Fibroblast of skin of left quadriceps (primary cell): ENCODE results near the gene EHF.
"Not testable (repeated sequence)": the region's sequence is repeated elsewhere in the genome, so short reads cannot be mapped to it uniquely, and the experiment has no call there.

Source experiments
- DNase-seq, 2 experiments: peaks; one replicate each; pipeline ENCODE4 v3.0.0-alpha.2; 2013; ENCODE audit warnings: low read depth in 2 of 2

EHF gene

GRCh38 chr11:34620820-34621792 is at the start of gene EHF:
TSS of gene EHF (plus strand) at chr11:34621093. CDS start at chr11:34642631, 21,538 bp downstream.
- no peak for DNase-seq

DNA sequence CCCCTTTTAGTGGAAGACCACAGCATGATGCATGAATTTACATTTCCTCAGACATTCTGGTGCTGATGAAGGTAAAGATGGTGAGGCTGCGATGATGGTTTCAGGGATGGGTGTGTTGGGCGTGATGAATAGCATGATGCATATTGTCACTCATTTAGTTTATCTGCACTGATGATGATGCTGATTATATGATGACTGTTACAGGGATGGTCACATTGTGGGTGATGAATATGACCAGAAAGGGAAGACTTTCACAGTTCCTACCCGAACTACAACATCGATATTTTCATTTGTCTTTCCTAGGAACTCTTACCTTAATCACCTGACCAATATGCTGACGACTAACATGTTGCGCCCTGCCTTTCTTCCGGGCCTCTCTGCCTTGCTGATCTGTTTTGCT is 47.4 kb upstream of the EHF start:
- no peak for DNase-seq

DNA sequence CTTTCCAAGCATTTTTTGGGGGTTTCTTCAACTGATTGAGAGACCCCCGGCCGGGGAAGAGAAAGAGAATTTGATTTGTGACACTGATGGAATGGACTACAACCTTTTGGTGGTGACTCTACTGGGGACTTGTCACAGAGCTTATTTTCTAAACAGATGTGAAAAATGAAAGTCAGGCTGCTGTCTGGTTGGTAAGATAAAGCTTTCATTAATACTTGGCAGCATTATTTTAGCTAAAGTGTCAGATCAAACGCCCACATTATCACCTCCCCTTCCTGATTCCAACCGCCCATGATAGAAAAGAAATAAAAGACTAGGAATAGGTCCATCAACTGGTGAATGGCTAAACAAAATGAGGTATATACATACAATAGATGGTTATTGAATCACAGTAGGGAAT is 45.6 kb upstream of the EHF start:
- no peak for DNase-seq

GRCh38 chr11:34575671-34576070 is 45.2 kb upstream of the EHF start:
- no peak for DNase-seq

DNA sequence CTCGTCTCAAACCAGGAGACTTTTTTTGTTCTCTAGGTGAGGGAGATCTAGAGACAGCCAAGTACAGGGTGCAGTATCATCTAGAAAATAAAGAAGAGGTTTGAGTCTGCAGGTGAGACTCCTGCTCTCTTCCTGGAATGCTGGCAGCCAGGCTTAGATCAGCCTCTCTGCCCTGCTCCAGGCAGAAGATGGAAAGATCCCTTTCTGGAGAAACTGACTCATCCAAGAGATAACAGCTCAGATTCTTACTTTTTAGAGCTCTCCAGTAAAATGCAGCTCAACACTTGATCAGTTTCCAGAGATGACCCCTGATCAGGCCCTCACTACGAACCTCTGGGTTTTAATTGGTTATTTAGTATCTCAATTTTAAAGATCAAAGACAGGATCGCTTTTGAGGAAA is 44.6 kb upstream of the EHF start:
- no peak for DNase-seq

GRCh38 chr11:34583818-34584217 is 37.1 kb upstream of the EHF start:
- DNase-seq = no peak

DNA sequence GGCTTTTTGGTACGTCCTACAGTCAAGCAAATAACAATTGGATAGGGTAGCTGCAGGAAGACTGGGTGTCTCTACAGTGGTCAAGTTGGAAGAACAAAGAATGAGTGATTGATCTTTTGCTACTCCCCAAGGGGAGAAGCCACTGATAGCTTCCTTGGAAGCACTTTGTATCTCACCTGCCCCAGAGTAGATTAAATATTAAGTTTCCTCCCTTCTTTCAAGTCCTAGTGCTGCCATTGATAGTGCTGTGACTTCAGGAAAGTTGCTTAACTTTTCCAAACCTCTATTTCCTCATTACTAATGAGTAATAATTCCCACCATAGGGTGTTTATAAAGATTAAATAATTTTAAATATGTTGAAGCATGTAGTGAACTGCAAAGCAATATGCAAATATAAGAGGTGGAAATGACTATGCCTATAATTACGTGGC is 35.6 kb upstream of the EHF start:
- no peak for DNase-seq

GRCh38 chr11:34585735-34586487 is 35.0 kb upstream of the EHF start:
- DNase-seq = peak; percentile 60 to 64

- DNase-seq = no peak
Observed at GRCh38 chr11:34586488-34587281, 34.2 kb upstream of the EHF start.

- no peak for DNase-seq
Observed at GRCh38 chr11:34587282-34587677, 33.6 kb upstream of the EHF start.

DNA sequence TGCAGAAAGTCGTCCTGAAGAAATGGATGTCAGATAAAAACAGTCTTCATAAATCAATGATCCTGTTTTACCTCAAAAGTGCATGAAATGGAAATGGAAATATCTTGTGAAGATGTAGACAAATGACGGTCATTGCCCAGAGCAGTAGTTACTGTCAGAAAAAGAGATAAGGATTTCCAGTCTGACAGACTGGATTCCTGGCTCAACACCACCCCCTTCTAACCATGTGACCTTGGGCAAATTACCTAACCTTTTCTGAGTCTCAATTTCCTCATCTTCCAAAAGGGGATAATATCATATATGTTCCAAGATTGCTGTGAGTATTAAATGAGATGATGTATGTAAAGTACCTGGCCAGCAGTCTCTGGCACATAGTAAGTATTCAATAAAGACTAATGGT is 32.9 kb upstream of the EHF start:
- no peak for DNase-seq

GRCh38 chr11:34588701-34589100 is 32.2 kb upstream of the EHF start:
- DNase-seq = no peak

GRCh38 chr11:34589177-34589576 is 31.7 kb upstream of the EHF start:
- not testable (repeated sequence) for DNase-seq

DNA sequence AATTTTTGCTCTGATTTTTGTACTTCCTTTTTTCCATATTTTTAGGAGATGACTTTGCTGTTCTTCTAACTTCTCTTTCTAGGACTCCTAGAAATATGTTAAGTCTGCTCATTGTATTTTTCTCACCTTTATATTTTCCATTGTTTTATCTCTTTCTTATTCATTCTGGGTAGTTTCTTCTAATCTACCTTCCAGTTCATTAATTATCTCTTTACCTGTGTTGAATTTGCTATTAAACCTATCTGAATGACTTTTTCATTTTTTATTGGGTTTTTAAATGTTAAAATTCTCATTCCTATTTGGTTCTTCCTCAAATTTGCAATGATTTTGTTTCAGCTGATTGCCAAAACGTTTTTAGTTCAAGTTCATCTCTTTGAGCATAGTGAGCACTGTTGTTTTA is 27.8 kb upstream of the EHF start:
- DNase-seq = no peak

- no peak for DNase-seq
Observed at GRCh38 chr11:34594603-34595002, 26.3 kb upstream of the EHF start.

- DNase-seq = no peak
Observed at GRCh38 chr11:34595391-34595790, 25.5 kb upstream of the EHF start.

- no peak for DNase-seq
Observed at GRCh38 chr11:34595960-34596644, 24.8 kb upstream of the EHF start.

DNA sequence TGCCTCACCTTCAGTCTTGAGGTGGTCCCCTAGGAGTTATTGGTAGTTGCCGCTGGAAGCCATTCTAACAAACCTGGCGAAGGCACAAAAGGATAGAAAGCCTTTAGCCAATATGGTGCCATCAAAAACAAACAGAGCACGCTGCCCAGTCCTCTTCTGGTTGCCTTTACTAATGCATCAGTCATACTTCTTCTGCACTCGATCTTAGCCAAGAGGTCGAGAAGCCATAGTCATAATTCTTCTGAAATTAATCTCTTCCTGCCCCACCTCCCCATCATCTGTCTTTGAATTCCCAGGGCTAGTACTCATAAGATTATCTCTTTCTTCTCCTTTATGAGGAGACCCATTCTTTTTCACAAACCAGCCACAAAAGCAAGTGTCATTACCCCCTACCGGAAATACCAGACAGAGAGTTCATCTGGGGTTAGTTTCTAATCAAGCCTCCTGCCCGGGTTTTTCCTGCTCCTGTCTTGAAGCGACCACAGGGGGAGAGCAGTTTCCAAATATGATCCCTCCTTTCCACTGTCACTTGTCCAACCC is 21.4 kb upstream of the EHF start:
- DNase-seq = peak; percentile 51 to 56

DNA sequence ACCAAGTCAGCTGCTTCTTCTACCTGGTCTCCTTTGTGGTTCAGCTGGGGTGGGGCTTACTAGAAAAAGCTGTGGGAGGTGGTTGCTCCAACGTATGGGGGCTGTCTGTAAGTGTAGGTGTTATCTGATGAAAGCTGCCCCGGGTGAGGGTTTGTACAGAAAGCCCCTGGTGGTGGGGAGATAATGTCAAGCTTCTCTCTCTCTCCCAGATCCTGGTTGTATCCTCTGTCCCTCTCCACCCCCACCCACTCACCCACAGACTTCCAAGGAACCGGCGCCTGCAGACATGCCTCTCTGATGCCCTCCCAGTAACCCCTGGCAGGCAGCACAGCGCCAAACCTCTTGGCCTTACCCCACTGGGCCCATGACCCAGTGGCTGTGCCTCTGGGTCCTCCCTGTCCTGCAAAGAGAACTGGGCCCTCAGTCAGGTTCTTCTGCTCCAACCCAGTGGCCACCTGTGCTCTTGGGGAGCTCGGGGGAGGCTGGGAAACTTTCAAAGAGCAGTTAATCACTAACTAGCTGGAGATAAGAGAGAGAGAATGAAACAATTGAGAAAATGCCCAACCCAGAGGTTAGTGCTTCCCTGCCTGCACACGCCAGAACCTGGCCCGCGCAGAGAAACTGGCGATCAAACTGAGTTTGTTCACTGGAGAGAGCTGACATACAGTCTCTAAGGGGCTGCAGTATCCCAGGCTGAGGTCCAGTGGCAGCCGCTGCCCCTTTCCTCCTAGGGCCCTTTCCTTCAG is 20.4 kb upstream of the EHF start:
- DNase-seq = no peak

DNA sequence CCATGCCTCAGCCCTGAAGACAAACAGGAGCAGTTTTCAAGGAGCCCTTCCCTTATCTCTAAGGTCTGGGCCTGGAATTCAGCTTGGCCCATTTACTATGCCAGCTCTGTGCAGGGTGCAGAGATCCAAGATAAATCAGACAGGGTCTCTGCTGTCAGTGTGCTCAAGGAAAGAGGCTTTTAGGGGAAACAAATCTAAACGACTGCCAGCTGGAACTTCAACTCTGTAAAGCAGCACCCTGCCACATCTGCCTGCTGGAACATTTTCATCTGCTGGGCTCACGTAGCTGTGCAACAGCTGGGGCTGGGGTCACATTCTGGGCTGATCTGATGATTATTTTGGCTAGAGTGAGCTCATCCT is 19.8 kb upstream of the EHF start:
- no peak for DNase-seq

GRCh38 chr11:34601609-34602008 is 19.3 kb upstream of the EHF start:
- no peak for DNase-seq
